HG03565 (cell line): ENCODE results near the gene KIF5A.

ENCODE experiments used
- ATAC-seq: cut with Tn5 transposase; IDR thresholded peaks from one replicate; pipeline ENCODE4 v1.9.1; 2021; ENCODE audit warnings: mild to moderate bottlenecking, moderate library complexity; ENCODE audit not compliant: unreplicated experiment

Gene KIF5A

DNA sequence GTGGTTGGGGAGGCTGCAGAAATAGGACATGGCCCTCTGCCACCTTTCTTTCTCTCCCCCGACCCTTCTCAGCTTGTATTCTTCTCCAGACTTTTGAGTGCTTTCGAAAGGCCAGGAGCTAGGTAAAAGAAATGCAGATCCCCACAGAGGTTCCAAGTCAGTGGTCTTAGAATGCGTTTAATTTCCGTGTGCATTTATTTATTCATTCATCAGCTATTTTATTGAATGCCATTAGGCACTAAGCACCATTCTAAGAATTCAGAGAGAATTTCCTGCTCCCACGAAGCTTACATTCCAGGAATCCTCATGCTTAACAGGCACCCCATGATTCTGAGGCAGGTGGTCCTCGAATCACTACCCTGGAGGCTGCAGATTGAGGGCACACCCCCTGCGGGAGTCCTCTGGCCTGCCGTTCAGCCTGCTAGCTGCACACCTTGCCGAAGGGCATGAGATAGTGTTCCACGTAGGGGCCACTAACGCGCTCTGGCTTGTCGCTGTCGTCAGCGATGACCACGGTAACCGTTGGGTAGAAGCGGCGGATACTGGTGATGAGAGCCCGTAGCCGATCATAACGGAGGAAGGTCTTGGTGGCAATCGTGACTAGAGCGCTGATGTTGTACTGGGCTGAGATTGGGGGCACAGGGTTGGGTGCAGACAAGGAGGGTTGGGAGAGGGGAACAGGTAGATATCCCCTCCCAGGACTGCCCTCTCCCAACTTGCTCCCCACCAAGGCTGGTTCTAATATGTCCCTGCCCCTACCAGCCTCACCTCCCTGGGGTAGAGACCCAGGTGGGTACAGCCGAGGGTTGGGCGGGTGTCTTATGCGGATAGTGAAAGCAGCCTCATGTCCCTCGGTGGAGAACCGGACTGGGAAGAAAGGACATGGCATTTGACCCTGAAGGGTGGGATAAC lies 78.7 kb downstream of the KIF5A start:
- ATAC-seq = no peak

DNA sequence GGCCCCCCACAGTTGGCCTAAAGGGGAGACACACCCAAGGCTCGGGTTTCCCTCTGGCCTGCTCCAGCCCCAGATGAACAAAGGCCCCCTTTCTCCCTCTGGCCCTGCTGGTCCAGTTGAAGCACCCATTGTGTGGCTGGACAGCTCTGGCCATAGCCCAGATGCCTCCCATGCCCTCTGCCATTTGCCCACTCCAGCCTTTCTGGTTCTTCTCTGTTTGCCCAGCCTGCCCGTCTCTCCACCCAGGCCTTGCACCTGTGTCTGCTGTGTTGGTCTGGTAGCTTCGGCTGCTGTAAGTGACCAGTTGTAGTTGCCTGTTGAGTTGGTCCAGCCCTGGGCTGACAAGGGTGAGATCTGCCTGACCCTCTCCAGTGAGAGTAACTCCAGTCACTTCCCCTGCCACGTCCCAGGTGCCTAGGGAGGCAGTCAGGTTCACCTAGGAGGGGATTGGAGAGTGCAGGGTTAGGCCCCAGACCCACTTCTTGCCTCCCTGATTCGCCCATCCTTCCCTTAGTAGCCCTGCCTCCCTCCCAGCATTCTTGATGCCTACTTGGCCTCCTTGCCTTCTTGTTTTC lies 80.1 kb downstream of the KIF5A start:
- no peak for ATAC-seq

DNA sequence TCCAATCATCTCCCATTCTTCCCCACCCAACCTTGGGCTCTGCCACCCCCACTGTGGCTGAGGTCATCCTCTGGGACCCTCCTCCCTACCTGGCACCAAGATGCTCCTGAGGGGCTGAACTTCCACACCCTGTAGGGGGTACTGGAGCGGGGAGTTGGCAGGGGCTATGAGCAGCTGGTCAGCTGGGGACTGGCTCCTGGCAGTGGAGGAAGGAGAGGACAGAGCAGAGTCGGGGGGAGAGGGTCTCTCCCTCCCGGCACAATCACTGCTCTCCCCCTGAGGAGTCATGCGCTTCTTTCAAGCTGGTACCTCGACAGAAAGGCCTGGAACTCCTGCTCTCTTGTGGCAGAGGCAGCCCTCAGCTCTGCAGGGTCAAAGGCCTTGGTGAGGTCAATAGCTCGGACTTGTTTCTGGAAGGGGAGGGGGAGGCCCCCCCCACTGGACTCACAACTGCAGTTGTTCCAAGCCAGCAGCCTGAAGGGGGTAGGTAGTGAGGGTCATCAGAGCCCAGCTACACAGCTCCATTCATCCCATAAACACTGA lies 81.1 kb downstream of the KIF5A start:
- ATAC-seq = no peak

DNA sequence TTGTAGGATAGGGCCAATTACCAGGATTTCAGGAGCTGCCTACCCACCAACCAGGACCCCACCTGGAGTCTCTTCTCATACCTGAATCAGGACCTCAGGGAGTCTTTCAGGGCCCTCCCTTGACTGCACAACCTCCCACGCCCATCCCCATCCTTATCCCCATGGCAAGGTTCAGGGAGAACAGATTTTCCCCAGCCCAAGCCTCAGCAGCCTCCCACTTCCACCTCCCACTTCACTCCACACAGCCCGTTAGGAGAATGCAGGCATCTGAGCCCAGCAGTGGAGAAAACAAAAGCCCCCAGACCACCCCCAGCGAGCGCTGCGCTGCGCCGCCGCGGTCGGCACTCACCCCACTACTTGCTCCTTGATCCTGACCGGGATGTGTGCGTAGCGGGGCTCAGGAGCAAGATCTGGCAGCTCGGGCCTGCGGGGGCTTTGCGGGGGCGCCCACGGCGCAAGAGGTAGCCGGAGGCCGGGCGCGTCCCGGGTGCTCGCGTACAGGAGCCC lies 81.8 kb downstream of the KIF5A start:
- no peak for ATAC-seq

DNA sequence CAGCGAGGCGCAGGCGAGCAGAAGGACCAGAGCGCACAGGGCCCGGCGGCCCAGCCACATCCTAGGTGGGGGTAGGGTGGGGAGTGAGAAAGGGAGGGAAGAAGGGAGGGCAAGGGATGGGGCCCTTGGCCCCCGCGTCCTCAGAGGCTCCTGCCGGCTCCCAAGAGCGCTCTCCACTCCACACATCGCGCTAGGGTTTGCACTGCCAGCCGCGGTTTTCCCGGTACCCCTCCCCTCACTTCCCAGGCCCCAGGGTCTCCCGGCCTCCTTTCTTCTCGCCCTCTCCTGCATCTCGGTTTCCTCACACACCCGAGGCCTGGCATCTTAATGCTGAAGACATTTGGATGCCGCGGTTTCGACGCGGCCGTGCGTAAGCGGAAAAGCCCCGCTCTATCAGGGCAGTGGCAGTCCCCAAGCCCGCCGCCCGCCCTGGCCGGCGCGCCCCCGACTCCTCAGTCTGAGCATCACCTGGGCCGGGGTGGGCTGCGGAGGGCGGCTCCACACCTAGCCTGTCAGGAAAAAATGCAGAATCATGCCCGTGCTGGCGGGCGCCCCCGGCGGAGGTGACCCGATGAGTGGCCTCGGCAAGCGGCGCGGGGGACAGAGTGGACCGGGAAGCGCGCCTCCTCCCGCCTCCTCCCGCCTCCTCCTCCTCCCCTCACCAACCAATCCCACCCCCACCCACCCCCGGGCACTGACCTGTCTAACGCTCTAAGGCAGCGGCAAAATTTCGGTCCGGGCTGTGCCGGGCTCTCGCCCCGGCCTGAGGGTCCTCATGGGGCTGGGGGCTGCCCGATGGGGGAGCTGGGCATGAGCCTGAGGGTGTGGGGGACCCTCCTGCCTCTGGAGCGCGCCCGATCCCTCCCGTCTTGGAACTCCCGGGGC lies 82.5 kb downstream of the KIF5A start:
- ATAC-seq = no peak

DNA sequence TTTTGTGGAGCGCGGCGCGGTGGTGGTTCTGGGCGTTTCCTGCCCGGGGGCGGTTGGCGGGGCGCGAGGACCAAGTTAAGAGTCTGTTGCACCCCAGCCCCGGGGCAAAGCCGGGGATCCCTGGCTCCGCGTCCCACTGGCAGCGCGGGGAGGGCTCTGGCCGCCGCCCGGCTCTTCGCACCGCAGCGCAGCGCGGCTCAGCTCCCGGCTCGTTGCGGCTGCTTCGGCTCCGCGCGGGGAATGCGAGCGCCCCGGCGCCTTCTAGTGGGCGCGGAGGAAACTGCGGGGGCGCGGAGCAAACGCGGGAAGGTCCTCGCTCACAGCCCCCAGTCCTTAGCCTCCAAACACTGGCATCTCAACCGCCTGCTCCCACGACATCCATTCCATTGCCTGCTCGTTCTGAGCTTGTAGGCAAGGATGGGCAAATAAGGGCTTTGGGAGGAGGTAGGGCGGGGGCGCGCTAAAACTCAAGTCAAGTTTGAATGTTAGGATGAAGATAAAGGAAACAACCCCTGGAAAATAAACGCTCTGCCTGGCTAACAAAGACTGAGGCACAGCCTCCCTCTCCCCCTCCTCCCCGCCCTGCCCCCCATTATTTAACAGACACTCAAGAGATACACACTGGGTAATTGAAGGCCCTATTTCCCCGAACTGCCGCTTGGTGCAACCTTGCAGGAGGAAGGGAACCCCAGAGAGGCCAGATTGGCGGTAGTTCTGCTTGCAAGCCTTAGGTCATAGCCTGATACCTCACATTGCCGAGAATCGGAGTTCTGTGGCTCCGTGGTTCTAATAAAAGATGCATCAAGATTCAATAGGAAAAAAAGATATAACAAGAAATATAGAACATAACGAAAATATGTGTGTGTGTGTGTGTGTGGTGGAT lies 83.4 kb downstream of the KIF5A start, which contains the start of gene B4GALNT1:
B4GALNT1 (minus strand) TSS at position 244 of the 883 bp plus-strand sequence. CDS start 1,069 bp downstream, outside the sequence.
- no peak for ATAC-seq
